Astrocyte (in vitro differentiated cells and primary cell): ENCODE data around the gene RBPJL. TPM values are rescaled to one million over a fixed set of nuclear protein-coding genes. Genes with fewer than 3 reads are reported as not detected.

Experiments used
- DNase-seq: peaks from one replicate; pipeline ENCODE4 v3.0.0-alpha.2; 2010; ENCODE audit warnings: low read depth
- FAIRE-seq: peaks from 2 replicates; lab custom pipeline; 2011; peaks lifted over from hg19 to GRCh38; lab: Jason Lieb, UNC
- H2AFZ ChIP-seq: 2 replicates; pipeline ENCODE4 v1.6.0; 2012; ENCODE audit warnings: low read depth, low read length, inconsistent platforms
- H3K27ac ChIP-seq: 2 replicates; pipeline ENCODE4 v1.5.1; 2011; ENCODE audit warnings: low read depth, low read length, inconsistent platforms
- H3K27me3 ChIP-seq: 2 replicates; pipeline ENCODE4 v1.6.0; 2011; ENCODE audit warnings: low read length, inconsistent platforms; ENCODE audit not compliant: insufficient read depth
- H3K36me3 ChIP-seq: 2 replicates; pipeline ENCODE4 v1.5.1; 2011; ENCODE audit warnings: low read length, inconsistent platforms; ENCODE audit not compliant: insufficient read depth
- H3K4me1 ChIP-seq: 2 replicates; pipeline ENCODE4 v1.5.1; 2011; ENCODE audit warnings: low read length, inconsistent platforms; ENCODE audit not compliant: insufficient read depth
- H3K4me2 ChIP-seq: 2 replicates; pipeline ENCODE4 v1.6.0; 2012; ENCODE audit warnings: low read length, inconsistent platforms
- H3K4me3 ChIP-seq: 2 replicates; pipeline ENCODE4 v1.5.1; 2011; ENCODE audit warnings: low read depth, mild to moderate bottlenecking, low read length, inconsistent platforms; ENCODE audit not compliant: insufficient read depth
- H3K79me2 ChIP-seq: 2 replicates; pipeline ENCODE4 v1.6.0; 2012; ENCODE audit warnings: mild to moderate bottlenecking, low read length, inconsistent platforms; ENCODE audit not compliant: insufficient read depth
- H3K9ac ChIP-seq: 2 replicates; pipeline ENCODE4 v1.6.0; 2012; ENCODE audit warnings: mild to moderate bottlenecking, low read length, inconsistent platforms
- H3K9me3 ChIP-seq: 2 replicates; pipeline ENCODE4 v1.5.1; 2012; ENCODE audit warnings: low read depth, mild to moderate bottlenecking, low read length, inconsistent platforms; ENCODE audit not compliant: insufficient read depth
- H4K20me1 ChIP-seq: 2 replicates; pipeline ENCODE4 v1.6.0; 2012; ENCODE audit warnings: low read length, inconsistent platforms; ENCODE audit not compliant: insufficient read depth
- H3K27ac Mint-ChIP-seq: one replicate; pipeline ENCODE4 v1.8.0; 2021; ENCODE audit warnings: mild to moderate bottlenecking, mixed read lengths; ENCODE audit not compliant: unreplicated experiment
- H3K27me3 Mint-ChIP-seq: one replicate; pipeline ENCODE4 v1.8.0; 2021; ENCODE audit warnings: low read depth, mixed read lengths; ENCODE audit not compliant: unreplicated experiment
- H3K36me3 Mint-ChIP-seq: one replicate; pipeline ENCODE4 v1.8.0; 2021; ENCODE audit warnings: low read depth, mixed read lengths; ENCODE audit not compliant: unreplicated experiment
- H3K4me1 Mint-ChIP-seq: one replicate; pipeline ENCODE4 v1.8.0; 2021; ENCODE audit warnings: low read depth, mixed read lengths; ENCODE audit not compliant: unreplicated experiment
- H3K4me3 Mint-ChIP-seq: one replicate; pipeline ENCODE4 v1.8.0; 2021; ENCODE audit warnings: mild to moderate bottlenecking, moderate library complexity, mixed read lengths; ENCODE audit not compliant: unreplicated experiment
- H3K9me3 Mint-ChIP-seq: one replicate; pipeline ENCODE4 v1.8.0; 2021; ENCODE audit warnings: mild to moderate bottlenecking, mixed read lengths; ENCODE audit not compliant: unreplicated experiment
- EZH2 ChIP-seq: IDR thresholded peaks from 2 replicates; pipeline ENCODE4 v1.6.1; 2012; ENCODE audit warnings: mild to moderate bottlenecking, low read length, inconsistent platforms; ENCODE audit not compliant: insufficient read depth
- total RNA-seq: library from RNA; stranded (reverse); gene quantifications from 2 replicates; pipeline ENCODE4 v1.2.1, GENCODE V29; 2021
- TF ChIP-seq, protein P1 (sequence below): IDR thresholded peaks from 2 replicates; pipeline ENCODE4 v1.5.1; 2011; ENCODE audit warnings: low read depth, mild to moderate bottlenecking, inconsistent platforms, low read length, moderate library complexity; ENCODE audit not compliant: insufficient read depth

The RBPJL gene
- total RNA-seq, 1 donor from 2014 or later: not detected

- no peak for DNase-seq
- H3K9me3 ChIP-seq: no peaks in the 10 kb centered on the region
- no peaks in the 10 kb centered on the region for H3K4me1 ChIP-seq
- no peaks in the 10 kb centered on the region for H3K9me3 Mint-ChIP-seq
- no peak overlapping the region for H3K4me2 ChIP-seq
- H3K4me1 Mint-ChIP-seq: no peaks in the 10 kb centered on the region
- H3K36me3 ChIP-seq: no peaks in the 10 kb centered on the region
- H4K20me1 ChIP-seq: no peaks in the 10 kb centered on the region
- no peak overlapping the region for H3K27ac ChIP-seq
- no peak for FAIRE-seq
- no peaks in the 10 kb centered on the region for H3K36me3 Mint-ChIP-seq
- TF ChIP-seq, protein P1, sequence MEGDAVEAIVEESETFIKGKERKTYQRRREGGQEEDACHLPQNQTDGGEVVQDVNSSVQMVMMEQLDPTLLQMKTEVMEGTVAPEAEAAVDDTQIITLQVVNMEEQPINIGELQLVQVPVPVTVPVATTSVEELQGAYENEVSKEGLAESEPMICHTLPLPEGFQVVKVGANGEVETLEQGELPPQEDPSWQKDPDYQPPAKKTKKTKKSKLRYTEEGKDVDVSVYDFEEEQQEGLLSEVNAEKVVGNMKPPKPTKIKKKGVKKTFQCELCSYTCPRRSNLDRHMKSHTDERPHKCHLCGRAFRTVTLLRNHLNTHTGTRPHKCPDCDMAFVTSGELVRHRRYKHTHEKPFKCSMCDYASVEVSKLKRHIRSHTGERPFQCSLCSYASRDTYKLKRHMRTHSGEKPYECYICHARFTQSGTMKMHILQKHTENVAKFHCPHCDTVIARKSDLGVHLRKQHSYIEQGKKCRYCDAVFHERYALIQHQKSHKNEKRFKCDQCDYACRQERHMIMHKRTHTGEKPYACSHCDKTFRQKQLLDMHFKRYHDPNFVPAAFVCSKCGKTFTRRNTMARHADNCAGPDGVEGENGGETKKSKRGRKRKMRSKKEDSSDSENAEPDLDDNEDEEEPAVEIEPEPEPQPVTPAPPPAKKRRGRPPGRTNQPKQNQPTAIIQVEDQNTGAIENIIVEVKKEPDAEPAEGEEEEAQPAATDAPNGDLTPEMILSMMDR: no peak
- no peak for TF ChIP-seq EZH2
- H3K4me3 Mint-ChIP-seq: no peak overlapping the region
- H3K27me3 ChIP-seq: peaks cover 3% of the 10 kb centered on the region
- peaks cover 7% of the 10 kb centered on the region for H3K27me3 Mint-ChIP-seq
- H3K79me2 ChIP-seq: no peaks in the 10 kb centered on the region
- H3K4me3 ChIP-seq: no peak overlapping the region
- H3K27ac Mint-ChIP-seq: no peak overlapping the region
- H2AFZ ChIP-seq: no peak overlapping the region
- H3K9ac ChIP-seq: no peak overlapping the region
Observed at GRCh38 chr20:45269754-45270270, 36.8 kb upstream of the RBPJL start.

DNA sequence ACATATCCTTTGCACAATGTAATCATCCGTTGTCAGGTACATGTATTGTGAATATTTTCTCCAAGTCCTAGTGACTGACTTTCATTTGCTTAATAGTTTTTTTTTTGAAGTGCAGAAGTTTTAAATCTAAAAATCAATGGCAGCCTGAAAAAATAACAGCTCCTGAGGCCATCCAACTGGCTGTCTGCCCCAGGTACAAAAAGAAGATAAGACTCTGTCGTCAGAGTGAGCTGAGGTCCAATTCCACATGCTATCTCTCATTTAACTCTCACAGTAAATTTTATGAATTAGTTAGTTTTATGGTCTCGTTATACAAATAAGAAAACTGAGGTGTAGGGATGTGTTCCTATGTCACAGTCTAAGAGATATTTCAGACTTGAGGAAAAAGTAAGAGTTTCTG, 31.3 kb upstream of the RBPJL start:
- Histone ChIP-seq H3K27ac (no peak overlapping the region), H3K36me3 (no peaks in the 10 kb centered on the region), H3K4me2 (no peak overlapping the region), H3K27me3 (peaks cover 3% of the 10 kb centered on the region), H2AFZ (no peak overlapping the region), H3K4me1 (no peaks in the 10 kb centered on the region), H4K20me1 (no peaks in the 10 kb centered on the region), H3K9me3 (no peaks in the 10 kb centered on the region), H3K9ac (no peak overlapping the region), H3K79me2 (no peaks in the 10 kb centered on the region), H3K4me3 (no peak overlapping the region)
- FAIRE-seq: no peak
- no peaks in the 10 kb centered on the region for H3K36me3 Mint-ChIP-seq
- peaks cover 6% of the 10 kb centered on the region for H3K27me3 Mint-ChIP-seq
- H3K9me3 Mint-ChIP-seq: peaks cover 6% of the 10 kb centered on the region
- DNase-seq: no peak
- no peak overlapping the region for H3K27ac Mint-ChIP-seq
- TF ChIP-seq EZH2: no peak
- TF ChIP-seq, protein P1: no peak
- no peak overlapping the region for H3K4me3 Mint-ChIP-seq
- no peaks in the 10 kb centered on the region for H3K4me1 Mint-ChIP-seq

DNA sequence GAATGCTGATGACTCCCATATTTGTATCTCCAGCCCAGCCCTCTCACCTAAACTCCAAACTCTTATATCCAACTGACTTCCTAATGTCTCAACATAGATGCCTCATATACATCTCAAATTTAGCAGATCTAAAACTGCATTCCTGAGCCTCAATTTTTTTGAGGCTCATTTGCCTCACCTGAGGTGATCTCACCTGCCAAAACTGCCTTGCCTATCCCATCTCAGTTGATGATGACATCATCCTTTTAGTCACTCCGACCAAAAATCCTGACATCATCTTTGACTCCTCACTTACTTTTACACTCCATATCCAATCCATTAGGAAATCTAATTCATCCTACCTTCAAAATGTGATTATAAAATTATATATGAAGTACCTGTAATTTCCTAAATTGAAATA, 26.6 kb upstream of the RBPJL start:
- FAIRE-seq: no peak
- H3K27me3 Mint-ChIP-seq: peaks cover 11% of the 10 kb centered on the region
- H3K79me2 ChIP-seq: no peaks in the 10 kb centered on the region

More for the DNA sequence above, 26.6 kb upstream of the RBPJL start:
- Histone ChIP-seq H2AFZ (no peak overlapping the region), H3K36me3 (no peaks in the 10 kb centered on the region), H4K20me1 (no peaks in the 10 kb centered on the region), H3K9me3 (no peaks in the 10 kb centered on the region), H3K9ac (no peak overlapping the region), H3K4me2 (no peak overlapping the region), H3K4me3 (no peak overlapping the region), H3K27ac (no peak overlapping the region), H3K27me3 (no peaks in the 10 kb centered on the region), H3K4me1 (no peaks in the 10 kb centered on the region)
- Mint-ChIP-seq H3K4me1 (peaks cover 3% of the 10 kb centered on the region), H3K4me3 (no peak overlapping the region), H3K27ac (no peak overlapping the region), H3K36me3 (no peaks in the 10 kb centered on the region), H3K9me3 (peaks cover 6% of the 10 kb centered on the region)
- no peak for TF ChIP-seq EZH2
- TF ChIP-seq, protein P1: no peak
- DNase-seq: no peak
